K562 (cell line): ENCODE data around the gene NLRX1. TPM values are rescaled to one million over a fixed set of nuclear protein-coding genes. Genes with fewer than 3 reads are reported as not detected.

Source experiments
- BRF1 ChIP-seq: IDR thresholded peaks from 3 replicates; pipeline ENCODE4 v1.6.1; 2011; ENCODE audit warnings: borderline replicate concordance, mild to moderate bottlenecking; ENCODE audit not compliant: insufficient read length; ENCODE audit errors: extremely low read depth
- CHD1 ChIP-seq: fragments of 200-600 bp; sonication (generic); IDR thresholded peaks from one replicate; pipeline ENCODE4 v1.6.1; 2012; ENCODE audit warnings: mild to moderate bottlenecking, moderate library complexity, low read length, inconsistent platforms
- E4F1 ChIP-seq: fragments of 250-450 bp; sonication (Bioruptor Pico); IDR thresholded peaks from 2 replicates; pipeline ENCODE4 v1.5.0; 2021; ENCODE audit warnings: mild to moderate bottlenecking, borderline replicate concordance
- MXD1 ChIP-seq: fragments of 250-450 bp; sonication (Bioruptor Pico); IDR thresholded peaks from 2 replicates; pipeline ENCODE4 v1.8.0; 2021; ENCODE audit warnings: borderline replicate concordance, mild to moderate bottlenecking, moderate library complexity; ENCODE audit not compliant: poor library complexity, severe bottlenecking
- POLR2A ChIP-seq: fragments of 450-650 bp; conservative IDR thresholded peaks from 2 replicates; pipeline ENCODE4 v1.6.1; 2016
- PRDM10 ChIP-seq: fragments of 450-650 bp; IDR thresholded peaks from 2 replicates; pipeline ENCODE4 v1.6.1; 2018; ENCODE audit not compliant: partially characterized antibody
- RAD51 ChIP-seq: fragments of 450-650 bp; IDR thresholded peaks from 2 replicates; pipeline ENCODE4 v1.7.1; 2016; ENCODE audit warnings: low read depth, mild to moderate bottlenecking, borderline replicate concordance
- SMARCA5 ChIP-seq: fragments of 450-650 bp; IDR thresholded peaks from 2 replicates; pipeline ENCODE4 v1.6.1; 2016
- SP1 ChIP-seq: sonication (generic); formaldehyde crosslinking; IDR thresholded peaks from 2 replicates; pipeline ENCODE4 v1.8.1; 2022; ENCODE audit warnings: mild to moderate bottlenecking, missing genetic modification reagents
- SRF ChIP-seq, 2 experiments: fragments of 250-450, 450-650 bp in 1 of 2; sonication (Bioruptor Pico) in 1 of 2; sonication (generic) in 1 of 2; formaldehyde crosslinking; IDR thresholded peaks; 2 replicates each; pipeline versions ENCODE4 v1.5.0 to v1.5.1; 2020 to 2022; ENCODE audit warnings: mild to moderate bottlenecking in 1 of 2, missing genetic modification reagents in 1 of 2
- TAL1 ChIP-seq: fragments of 450-650 bp; IDR thresholded peaks from 2 replicates; pipeline ENCODE4 v1.6.1; 2016; ENCODE audit warnings: mild to moderate bottlenecking
- TARDBP ChIP-seq: fragments of 450-650 bp; IDR thresholded peaks from 2 replicates; pipeline ENCODE4 v1.6.1; 2016
- THAP12 ChIP-seq: fragments of 250-450 bp; sonication (Bioruptor Pico); IDR thresholded peaks from 2 replicates; pipeline ENCODE4 v1.9.0; 2021; ENCODE audit warnings: mild to moderate bottlenecking, inconsistent platforms
- THRAP3 ChIP-seq: fragments of 450-650 bp; IDR thresholded peaks from 2 replicates; pipeline ENCODE4 v1.6.1; 2016; ENCODE audit warnings: mild to moderate bottlenecking, inconsistent platforms, borderline replicate concordance
- ZBTB2 ChIP-seq: fragments of 450-650 bp; IDR thresholded peaks from 2 replicates; pipeline ENCODE4 v1.6.1; 2016; ENCODE audit warnings: antibody characterized with exemption
- ZNF239 ChIP-seq: fragments of 250-450 bp; sonication (Bioruptor Pico); IDR thresholded peaks from 2 replicates; pipeline ENCODE4 v1.4.0; 2020; ENCODE audit warnings: mild to moderate bottlenecking
- ZNF655 ChIP-seq: fragments of 250-450 bp; sonication (Bioruptor Pico); IDR thresholded peaks from 2 replicates; pipeline ENCODE4 v1.5.0; 2021
- polyA plus RNA-seq, 8 experiments: library from polyadenylated mRNA; depleted of rRNA in 4 of 8; stranded (reverse) in 5 of 8; unstranded in 3 of 8; fragments of >200 nt; fragmentation: Nextera tagmentation in 2 of 8; fragmentation: Illumina TruSeq in 1 of 8; extraction: Ambion mirVana in 2 of 8; extraction: Trizol in 1 of 8; gene quantifications; 2 replicates each; pipeline versions ENCODE4 v1.2.1 to v1.2.3, GENCODE V29; 2011 to 2014; ENCODE audit warnings: inconsistent platforms in 1 of 8, missing spikeins in 1 of 8
- total RNA-seq, 7 experiments: library from RNA; depleted of rRNA in 6 of 7; stranded (reverse); fragments of >200 nt in 6 of 7; fragmentation: Illumina TruSeq in 2 of 7; extraction: Trizol in 2 of 7; gene quantifications; 2 replicates each; pipeline versions ENCODE4 v1.2.1 to v1.2.3, GENCODE V29; 2011 to 2021; ENCODE audit warnings: low replicate concordance in 1 of 7

Gene NLRX1
- total and polyA plus RNA-seq, 9 of the 15 experiments (the other 6 are each of a cell fraction or from before 2014, with no cell fraction given), result 0.04 to 2.3 (median 0.69) TPM

- TF ChIP-seq BRF1 (no peak), MXD1 (no peak), THRAP3 (no peak), ZBTB2 (no peak), CHD1 (no peak), ZNF655 (CRISPR knock-in tag) (no peak), TAL1 (peak; percentile 40; the same call in 1 of the 2 replicates), SRF (CRISPR knock-in tag; IDR thresholded peaks at IDR 0.05) (no peak), SMARCA5 (no peak), E4F1 (CRISPR knock-in tag) (no peak), TARDBP (no peak), ZNF239 (no peak), POLR2A (no peak), RAD51 (0 out of 2 replicates have a peak, but pooled peaks have one; percentile 15), THAP12 (no peak), SP1 (CRISPR knock-in tag) (peak; percentile 42; the same call in 1 of the 2 replicates), PRDM10 (peak; percentile 14)
Observed at GRCh38 chr11:119172513-119172912, 4.0 kb downstream of the NLRX1 start (continued).
